ENCODE data around the gene ZNF275. TPM values are rescaled to one million over a fixed set of nuclear protein-coding genes. Genes with fewer than 3 reads are reported as not detected.

The ZNF275 gene
- total and polyA plus RNA-seq, 2 of the 4 experiments (the other 2 are of a cell fraction), result 6.6 to 9.7 TPM

GRCh38 chrX:153307276-153308178 is 26.4 kb upstream of the ZNF275 start:
- Histone ChIP-seq H3K23ac (ENCODE audit: low read depth, low read length) (no peak overlapping the region), H3K36me3 (ENCODE audit: control insufficient read depth, insufficient read depth, low read length) (no peaks in the 10 kb centered on the region), H3K4me3 (ENCODE audit: insufficient read depth, low read depth, low read length) (no peak overlapping the region), H4K91ac (ENCODE audit: insufficient read depth, low read depth, low read length) (no peak overlapping the region), H4K5ac (ENCODE audit: low read depth, low read length) (no peak overlapping the region), H2AK9ac (replicated peaks; ENCODE audit: low read depth, low read length, poor library complexity) (no peak overlapping the region), H2BK15ac (ENCODE audit: low read depth, low read length) (no peak overlapping the region), H3K27ac (ENCODE audit: insufficient read depth, low read length) (no peak overlapping the region), H3K4ac (ENCODE audit: low read depth, low read length) (no peak overlapping the region), H3K14ac (replicated peaks; ENCODE audit: low read depth, low read length) (no peak overlapping the region), H3K9ac (ENCODE audit: low read depth, low read length) (no peak overlapping the region), H3K9me1 (ENCODE audit: insufficient read depth, low read length) (no peaks in the 10 kb centered on the region), H3K18ac (ENCODE audit: low read depth, low read length) (no peak overlapping the region), H2AK5ac (ENCODE audit: low read depth, low read length) (no peak overlapping the region), H4K8ac (ENCODE audit: low read depth in 2 of 2, low read length in 2 of 2) (no peak overlapping the region), H2BK120ac (ENCODE audit: low read depth, low read length) (no peak overlapping the region), H4K20me1 (ENCODE audit: insufficient read depth, low read length) (no peaks in the 10 kb centered on the region), H2AFZ (replicated peaks; ENCODE audit: low read length, poor library complexity) (no peak overlapping the region), H3K9me3 (ENCODE audit: control insufficient read depth, insufficient read depth, low read length) (no peaks in the 10 kb centered on the region), H3K27me3 (ENCODE audit: control insufficient read depth, insufficient read depth, low read length) (peaks cover 12% of the 10 kb centered on the region), H3K79me1 (ENCODE audit: low read depth in 1 of 2, low read length in 2 of 2) (no peaks in the 10 kb centered on the region), H3K4me1 (ENCODE audit: control insufficient read depth, insufficient read depth, low read length) (no peaks in the 10 kb centered on the region), H2BK5ac (ENCODE audit: low read depth, low read length, poor library complexity, severe bottlenecking) (no peak overlapping the region), H2BK20ac (ENCODE audit: low read depth, low read length) (no peak overlapping the region), H3K4me2 (ENCODE audit: low read depth, low read length) (no peak overlapping the region), H3K56ac (ENCODE audit: extremely low read depth, insufficient read depth, low read length) (no peak overlapping the region)
- ATAC-seq (ENCODE audit: low read depth) (no peak), DNase-seq (no peak)
- TF ChIP-seq RAD21 (IDR thresholded peaks at IDR 0.05; ENCODE audit: low read length), result no peak
- no peak for TF ChIP-seq FOS (IDR thresholded peaks at IDR 0.05; ENCODE audit: low read depth, low read length)
- intact Hi-C loops (cut with micrococcal nuclease), result no loop called here
- WGBS, 2 experiments (ENCODE audit: extremely low coverage in 2 of 2, insufficient read length in 1 of 2), result 50% methylated on average over 2 of the region's 12 CpGs; no CpG with 5 or more reads in 1 of the 2 experiments
- dilution Hi-C loops (cut with HindIII; ENCODE audit: low sequenced_read_pairs, unreplicated experiment), result no loop called here
- ChIA-PET CTCF (no interaction called here), POLR2A (ENCODE audit: unreplicated experiment) (no interaction called here)
- no TSS peak for BruUV-seq (replicated peaks)
- in situ Hi-C loops (cut with MboI; ENCODE audit: low sequenced_read_pairs), result no loop called here
